Left lung (tissue), 10 donors: ENCODE measurements around the gene GNAT1. TPM values are rescaled to one million over a fixed set of nuclear protein-coding genes. Genes with fewer than 3 reads are reported as not detected.

Source experiments
- ATAC-seq: fragments of 200-7000 bp; cut with Tn5 transposase; one replicate; pipeline ENCODE4 v1.9.1; 2020; ENCODE audit warnings: moderate library complexity
- DNase-seq, 4 donors: peaks; one replicate each; pipeline ENCODE4 v3.0.0-alpha.2; 2013 to 2020
- H3K27ac ChIP-seq, 2 donors: fragments of 200-600 bp; sonication (generic) in 1 of 2; one replicate each; pipeline versions ENCODE4 v1.5.0 to v1.8.0; 2020 to 2021
- H3K27me3 ChIP-seq, 2 donors: fragments of 200-600 bp; sonication (generic) in 1 of 2; one replicate each; pipeline versions ENCODE4 v1.5.0 to v1.8.0; 2020 to 2021
- H3K36me3 ChIP-seq, 2 donors: fragments of 200-600 bp; sonication (generic) in 1 of 2; one replicate each; pipeline versions ENCODE4 v1.5.0 to v1.8.0; 2020 to 2021
- H3K4me1 ChIP-seq, 2 donors: fragments of 200-600 bp; one replicate each; pipeline ENCODE4 v1.8.0; 2021
- H3K4me3 ChIP-seq, 2 donors: fragments of 200-600 bp; sonication (generic) in 1 of 2; one replicate each; pipeline versions ENCODE4 v1.5.0 to v1.8.0; 2020 to 2021; ENCODE audit warnings: mild to moderate bottlenecking in 1 of 2
- H3K9me3 ChIP-seq, 2 donors: fragments of 200-600 bp; sonication (generic) in 1 of 2; one replicate each; pipeline versions ENCODE4 v1.5.0 to v1.8.0; 2020 to 2021
- intact Hi-C, 2 donors: fragments of 100-400 bp; cut with DNase I; formaldehyde crosslinking; loops; one replicate each; pipeline versions ENCODE4 v1.11.2 to v1.14.2; 2022
- polyA plus RNA-seq, 6 donors: library from polyadenylated mRNA; unstranded; fragments of 120-200 nt; gene quantifications; one replicate each; pipeline ENCODE4 v1.2.1, GENCODE V29; 2013; ENCODE audit not compliant: insufficient read length in 6 of 6
- total RNA-seq, 2 donors: library from RNA; stranded (reverse); fragmentation: NEBNext Ultra II Directional; extraction: Animal tissue kit (Norgen Biotek cat#: 25700); gene quantifications; one replicate each; pipeline ENCODE4 v1.2.1, GENCODE V29; 2021
- TF ChIP-seq, protein P1 (sequence below), 2 donors: fragments of 200-600 bp; sonication (generic) in 1 of 2; IDR thresholded peaks; one replicate each; pipeline versions ENCODE4 v1.5.0 to v1.8.0; 2021; ENCODE audit warnings: antibody characterized with exemption in 2 of 2
- donor health status: DM: no; HTN: yes; CAD: no.
- donor health status: DM: no; HTN: no; CAD: no.

GNAT1 gene
- total and polyA plus RNA-seq, 8 donors: not detected

DNA sequence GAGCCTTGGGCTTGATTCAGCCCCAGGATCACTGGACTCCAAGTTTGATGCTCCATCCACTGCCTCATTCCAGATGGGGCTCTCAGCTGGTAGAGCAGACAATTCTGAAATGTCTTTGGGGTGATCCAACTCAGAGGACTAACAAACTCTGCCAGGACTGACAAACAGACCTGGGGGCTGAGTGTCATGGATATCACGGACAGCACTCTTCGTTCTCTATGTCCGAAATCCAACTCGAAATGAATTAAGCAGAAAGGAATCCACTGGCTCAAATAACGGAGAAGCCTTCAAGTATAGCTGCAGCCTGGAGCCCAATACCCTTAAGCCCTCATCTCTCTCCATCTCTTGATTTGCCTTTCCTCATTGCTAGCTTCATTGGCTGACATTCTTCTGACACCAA lies 27.9 kb downstream of the GNAT1 start:
- DNase-seq (no peak), ATAC-seq (no peak)
- Histone ChIP-seq H3K27ac (no peak overlapping the region), H3K4me1 (no peaks in the 10 kb centered on the region), H3K27me3 (no peaks in the 10 kb centered on the region), H3K9me3 (no peaks in the 10 kb centered on the region), H3K4me3 (no peak overlapping the region), H3K36me3 (no peaks in the 10 kb centered on the region)
- intact Hi-C loops: no loop called here
- TF ChIP-seq, protein P1, sequence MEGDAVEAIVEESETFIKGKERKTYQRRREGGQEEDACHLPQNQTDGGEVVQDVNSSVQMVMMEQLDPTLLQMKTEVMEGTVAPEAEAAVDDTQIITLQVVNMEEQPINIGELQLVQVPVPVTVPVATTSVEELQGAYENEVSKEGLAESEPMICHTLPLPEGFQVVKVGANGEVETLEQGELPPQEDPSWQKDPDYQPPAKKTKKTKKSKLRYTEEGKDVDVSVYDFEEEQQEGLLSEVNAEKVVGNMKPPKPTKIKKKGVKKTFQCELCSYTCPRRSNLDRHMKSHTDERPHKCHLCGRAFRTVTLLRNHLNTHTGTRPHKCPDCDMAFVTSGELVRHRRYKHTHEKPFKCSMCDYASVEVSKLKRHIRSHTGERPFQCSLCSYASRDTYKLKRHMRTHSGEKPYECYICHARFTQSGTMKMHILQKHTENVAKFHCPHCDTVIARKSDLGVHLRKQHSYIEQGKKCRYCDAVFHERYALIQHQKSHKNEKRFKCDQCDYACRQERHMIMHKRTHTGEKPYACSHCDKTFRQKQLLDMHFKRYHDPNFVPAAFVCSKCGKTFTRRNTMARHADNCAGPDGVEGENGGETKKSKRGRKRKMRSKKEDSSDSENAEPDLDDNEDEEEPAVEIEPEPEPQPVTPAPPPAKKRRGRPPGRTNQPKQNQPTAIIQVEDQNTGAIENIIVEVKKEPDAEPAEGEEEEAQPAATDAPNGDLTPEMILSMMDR (IDR thresholded peaks at IDR 0.05): no peak

DNA sequence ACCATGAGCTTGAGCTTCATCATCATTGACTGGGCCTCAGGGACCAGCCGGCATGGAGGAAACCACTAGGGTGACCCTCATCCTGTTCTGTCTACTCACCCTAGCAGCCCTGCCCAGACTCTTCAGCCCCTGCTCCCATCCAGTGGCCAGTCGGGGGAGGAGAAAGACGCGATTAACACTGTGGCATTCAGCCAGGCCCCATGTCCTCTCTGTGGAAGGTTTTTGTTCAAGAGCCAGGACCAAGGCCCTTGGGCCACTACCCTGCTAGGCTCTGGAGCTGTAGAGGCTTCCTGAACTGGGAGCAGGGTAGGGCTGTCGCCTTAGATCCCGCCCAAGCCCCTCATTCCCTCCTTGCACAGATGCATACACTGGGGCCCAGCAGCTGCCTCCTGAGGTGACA lies 28.7 kb downstream of the GNAT1 start:
- no peak overlapping the region for H3K27ac ChIP-seq
- intact Hi-C loops: no loop called here
- H3K4me1 ChIP-seq: no peaks in the 10 kb centered on the region
- ATAC-seq (no peak), DNase-seq (no peak)
- no peaks in the 10 kb centered on the region for H3K9me3 ChIP-seq
- H3K27me3 ChIP-seq: peaks cover 0 to under 1% of the 10 kb centered on the region in 2 donors
- no peaks in the 10 kb centered on the region for H3K36me3 ChIP-seq
- TF ChIP-seq, protein P1 (IDR thresholded peaks at IDR 0.05): no peak
- H3K4me3 ChIP-seq: no peak overlapping the region

DNA sequence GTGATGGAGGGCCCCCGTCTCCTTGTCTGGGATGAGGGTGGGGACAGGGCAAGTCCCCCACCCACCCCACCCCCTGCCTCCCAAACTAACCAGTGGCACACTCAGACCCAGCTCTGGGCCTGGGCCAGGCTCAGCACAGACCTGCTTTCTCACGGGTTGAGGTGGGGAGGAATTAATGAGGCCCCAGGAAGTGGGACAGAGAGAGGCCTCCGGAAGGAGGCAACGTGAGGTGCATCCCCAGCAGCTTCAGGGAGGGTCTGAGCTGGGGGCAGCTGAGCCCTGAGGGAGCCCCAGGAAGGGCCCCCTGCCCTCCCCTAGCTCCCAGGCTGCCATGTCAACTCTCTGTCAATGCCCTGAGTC lies 29.6 kb downstream of the GNAT1 start:
- H3K4me1 ChIP-seq: peaks cover 0 to 4% of the 10 kb centered on the region in 2 donors
- H3K36me3 ChIP-seq: no peaks in the 10 kb centered on the region
- intact Hi-C loops: no loop called here
- TF ChIP-seq, protein P1 (IDR thresholded peaks at IDR 0.05): no peak
- peaks cover 0 to 9% of the 10 kb centered on the region in 2 donors for H3K27me3 ChIP-seq
- DNase-seq: no peak
- H3K27ac ChIP-seq: no peak overlapping the region
- no peaks in the 10 kb centered on the region for H3K9me3 ChIP-seq
- no peak overlapping the region for H3K4me3 ChIP-seq
- no peak for ATAC-seq

DNA sequence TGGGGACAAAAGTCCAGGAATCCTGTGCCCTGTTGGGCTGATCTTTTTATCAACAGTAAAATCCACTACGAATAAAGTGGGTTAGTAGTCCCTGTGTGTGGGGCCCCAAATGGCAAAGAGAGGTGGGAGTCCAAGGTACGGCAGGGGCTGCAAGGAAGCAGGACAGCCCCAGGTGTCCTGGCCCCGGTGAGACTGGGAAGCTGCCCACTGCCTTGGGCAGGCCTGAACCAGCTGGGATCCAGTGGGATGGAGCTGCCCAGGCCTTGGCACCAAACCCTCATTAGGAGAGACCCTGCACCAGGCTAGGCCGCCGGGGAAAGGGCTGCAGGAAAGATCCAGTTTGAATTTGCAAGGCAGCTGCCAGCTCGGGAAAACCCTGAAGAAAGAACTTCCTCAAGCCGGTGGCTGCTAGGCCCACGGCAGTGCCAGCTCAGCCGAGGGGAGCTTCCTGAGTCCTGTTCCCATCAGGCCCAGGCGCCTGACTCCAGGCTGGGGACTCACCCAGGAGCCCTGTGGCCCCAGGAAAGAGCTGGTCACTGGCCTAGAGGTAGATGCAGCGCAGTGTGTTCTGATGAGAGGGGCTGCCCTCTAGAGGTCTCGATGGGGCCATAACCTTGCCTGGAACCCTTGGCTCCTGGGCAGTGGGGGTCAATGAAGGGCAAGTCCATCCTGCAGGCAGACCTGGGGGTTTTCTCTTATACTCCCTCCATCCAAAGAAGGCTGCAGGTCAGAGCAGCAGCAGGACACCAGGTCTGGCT lies 30.2 kb downstream of the GNAT1 start:
- no peak for ATAC-seq
- Histone ChIP-seq H3K9me3 (no peaks in the 10 kb centered on the region), H3K4me1 (peaks cover 3 to 9% of the 10 kb centered on the region in 2 donors), H3K36me3 (no peaks in the 10 kb centered on the region), H3K27ac (no peak overlapping the region), H3K4me3 (no peak overlapping the region), H3K27me3 (peaks cover 0 to 13% of the 10 kb centered on the region in 2 donors)
- DNase-seq: no peak
- intact Hi-C loops: no loop called here
- TF ChIP-seq, protein P1 (IDR thresholded peaks at IDR 0.05): no peak

DNA sequence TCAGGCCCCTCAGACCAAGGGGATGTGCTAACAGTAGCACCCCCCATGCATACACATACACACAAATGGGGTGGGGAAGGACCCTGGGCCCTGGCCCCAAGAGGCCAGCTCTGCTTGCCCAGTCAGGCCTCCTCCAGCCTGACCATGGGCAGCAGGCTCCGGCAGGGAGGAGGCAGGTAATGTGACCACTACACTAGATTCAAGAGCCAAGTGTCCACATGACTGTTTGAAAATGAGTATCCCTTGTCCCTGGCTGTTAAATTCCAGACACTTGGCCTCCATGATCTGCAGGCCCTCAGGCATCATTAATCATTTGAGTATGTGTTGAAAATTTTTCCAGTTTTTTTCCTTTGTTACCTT lies 30.7 kb downstream of the GNAT1 start:
- Histone ChIP-seq H3K36me3 (no peaks in the 10 kb centered on the region), H3K9me3 (no peaks in the 10 kb centered on the region), H3K27me3 (peaks cover 0 to 13% of the 10 kb centered on the region in 2 donors), H3K27ac (no peak overlapping the region), H3K4me1 (peaks cover 8 to 15% of the 10 kb centered on the region in 2 donors), H3K4me3 (no peak overlapping the region)
- DNase-seq (no peak), ATAC-seq (no peak)
- intact Hi-C loops: no loop called here
- TF ChIP-seq, protein P1 (IDR thresholded peaks at IDR 0.05): no peak
